Ramos (cell line): ENCODE measurements around the gene TCF19.

Source experiments
- in situ Hi-C: fragments of 300-500 bp; cut with MboI; formaldehyde crosslinking; loops from one replicate; pipeline ENCODE4 v1.14.3; 2022; ENCODE audit warnings: low sequenced_read_pairs; ENCODE audit not compliant: unreplicated experiment

TCF19 gene

DNA sequence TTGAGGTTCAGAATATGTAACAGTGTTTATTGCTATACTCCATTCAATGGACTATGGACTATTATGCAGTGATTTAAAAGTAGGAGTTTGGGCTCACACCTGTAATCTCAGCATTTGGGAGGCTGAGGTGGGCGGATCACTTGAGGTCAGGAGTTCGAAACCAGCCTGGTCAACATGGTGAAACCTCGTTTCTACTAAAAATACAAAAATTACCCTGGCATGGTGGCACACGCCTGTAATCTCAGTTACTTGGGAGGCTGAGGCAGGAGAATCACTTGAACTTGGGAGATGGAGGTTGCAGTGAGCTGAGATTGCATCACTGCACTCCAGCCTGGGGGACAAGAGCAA is 40.7 kb downstream of the TCF19 start:
- in situ Hi-C loops: loop anchor here (5.0 kb wide), 1 partner anchor 168 kb away; no protein-coding TSS in a partner anchor

- in situ Hi-C loops: no loop called here
Observed at GRCh38 chr6:31202259-31203166, 44.1 kb downstream of the TCF19 start.

GRCh38 chr6:31203345-31203979 is 45.1 kb downstream of the TCF19 start:
- in situ Hi-C loops: no loop called here

DNA sequence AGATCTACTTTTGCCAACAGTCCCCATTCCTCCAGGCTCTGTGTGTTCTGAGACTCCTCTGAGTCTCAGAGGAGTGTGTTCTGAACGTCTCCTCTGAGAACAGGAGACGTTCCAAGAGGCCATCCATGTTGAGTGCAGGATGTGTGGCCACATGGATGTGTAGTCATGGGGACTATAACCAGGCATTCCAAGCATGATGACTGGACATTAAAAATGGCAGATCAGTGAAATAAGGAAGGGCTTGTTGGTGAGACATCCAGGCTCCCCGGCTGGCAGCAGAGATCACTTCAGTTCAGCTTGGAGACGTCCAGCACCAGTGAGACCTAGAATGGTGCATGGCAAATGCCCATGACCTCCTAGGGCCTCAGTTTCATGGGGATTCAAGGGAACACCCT is 46.4 kb downstream of the TCF19 start:
- in situ Hi-C loops: no loop called here

DNA sequence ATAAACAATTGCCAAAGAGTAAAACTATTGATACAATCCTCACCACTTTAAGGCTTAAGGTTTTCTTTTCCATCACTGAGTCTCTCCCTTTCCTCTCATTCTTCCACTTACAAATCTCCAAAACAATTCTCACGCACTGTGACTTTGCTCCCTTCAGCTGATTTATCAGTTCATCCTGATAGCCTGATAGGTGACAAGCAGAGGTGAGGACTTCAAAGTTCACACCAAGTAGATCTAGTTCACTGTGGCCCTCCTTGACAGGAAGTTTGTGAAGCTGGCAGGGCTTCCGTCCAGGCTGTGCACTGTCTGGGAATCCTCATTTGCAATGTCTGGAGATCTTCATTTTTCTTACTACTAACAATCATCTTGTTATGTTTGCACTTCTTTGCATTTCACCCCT is 47.2 kb downstream of the TCF19 start:
- in situ Hi-C loops: no loop called here

DNA sequence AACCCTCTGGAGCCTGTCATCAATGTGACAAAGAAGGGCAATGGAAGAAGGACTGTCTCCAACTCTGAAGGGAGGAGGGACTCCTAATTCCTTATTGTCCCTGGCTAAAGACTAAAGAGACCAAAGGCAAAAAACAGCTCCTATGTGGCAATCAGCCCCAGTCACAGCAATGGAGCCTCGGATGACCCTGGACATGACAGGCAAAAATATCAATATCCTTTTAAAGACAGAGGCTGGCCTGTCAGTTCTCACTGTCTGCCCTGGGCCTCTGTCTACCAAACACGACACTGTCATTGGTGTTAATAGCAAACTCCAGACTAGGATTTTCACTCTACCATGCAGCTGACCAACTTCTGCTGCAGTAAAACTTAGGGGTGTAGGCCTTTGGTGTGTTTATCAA is 50.1 kb downstream of the TCF19 start:
- in situ Hi-C loops: no loop called here

DNA sequence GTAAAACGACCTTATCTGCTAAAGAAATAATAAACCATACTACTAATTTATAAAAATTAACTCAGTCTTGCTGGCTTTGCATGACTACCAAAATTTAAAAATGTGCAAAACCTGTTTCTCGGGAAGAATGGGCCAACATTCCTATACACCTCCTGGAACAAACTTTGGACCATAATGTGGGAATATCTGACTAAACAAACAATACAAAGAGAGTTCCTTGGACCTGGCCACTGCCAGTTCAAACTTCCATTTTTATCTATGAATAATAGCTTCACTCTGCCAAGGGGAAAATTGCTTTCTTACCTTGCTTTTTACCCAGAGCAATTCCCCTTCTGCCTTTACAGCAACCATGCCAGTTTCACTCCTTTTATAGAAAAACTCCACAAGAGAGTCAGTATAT is 50.7 kb downstream of the TCF19 start:
- in situ Hi-C loops: no loop called here

- in situ Hi-C loops: no loop called here
Observed at GRCh38 chr6:31210123-31210522, 51.7 kb downstream of the TCF19 start.

DNA sequence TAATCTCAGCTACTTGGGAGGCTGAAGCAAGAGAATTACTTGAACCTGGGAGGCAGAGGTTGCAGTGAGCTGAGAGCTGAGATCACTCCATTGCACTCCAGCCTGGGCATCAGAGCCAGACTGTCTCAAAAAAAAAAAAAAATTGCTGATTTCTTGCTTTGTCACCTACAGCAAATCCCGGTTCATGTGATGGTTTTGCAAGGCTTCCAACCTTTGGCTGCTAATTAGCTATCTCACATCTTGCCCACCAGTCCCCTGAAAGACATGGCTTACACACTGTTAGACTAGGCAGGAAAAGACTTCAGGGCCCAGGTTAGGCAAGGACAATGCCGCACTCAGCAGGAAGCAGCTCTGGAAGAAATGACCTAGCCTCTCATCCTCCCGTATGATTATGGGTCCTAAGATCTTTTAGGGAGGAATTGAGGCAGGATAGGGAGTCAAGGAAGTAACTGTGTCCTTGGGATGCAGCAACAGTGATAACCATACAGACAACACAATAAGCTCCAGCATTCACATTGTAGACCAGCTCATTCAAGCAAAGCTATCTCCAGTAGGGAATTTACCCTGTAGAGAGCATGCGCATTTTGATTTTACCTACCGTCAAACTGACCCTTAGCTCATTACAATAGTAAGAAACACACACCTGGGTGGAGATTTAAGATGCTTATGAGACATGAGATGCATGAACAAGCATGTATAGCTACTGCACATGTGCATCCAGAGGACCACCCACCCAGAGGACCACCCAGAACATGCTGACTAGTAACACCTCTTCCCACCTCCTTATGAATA is 52.5 kb downstream of the TCF19 start:
- in situ Hi-C loops: no loop called here
